ENCODE data around the gene C15orf39.
"Not testable (repeated sequence)": the region's sequence is repeated elsewhere in the genome, so short reads cannot be mapped to it uniquely, and the experiment has no call there.

C15orf39 gene

DNA sequence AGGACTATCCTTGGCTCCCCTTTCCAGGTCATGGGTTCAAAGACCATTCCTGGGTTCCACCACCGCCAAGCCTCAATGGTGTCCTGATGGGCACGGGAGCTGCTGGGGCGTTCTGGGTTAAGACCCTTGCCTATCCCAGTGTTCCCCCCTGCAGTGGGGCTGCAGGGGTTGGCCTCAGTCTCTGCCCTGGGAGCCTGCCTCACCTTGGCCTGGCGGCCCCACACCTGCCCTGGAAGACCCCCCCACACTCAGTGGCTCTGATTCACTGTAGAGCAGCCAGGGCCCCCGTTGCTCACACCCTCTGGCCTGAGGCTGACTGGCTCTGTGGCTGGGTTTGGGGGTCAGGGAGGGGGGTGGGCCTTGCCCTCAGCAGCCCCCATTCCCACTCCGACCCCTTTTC lies 22.0 kb downstream of the C15orf39 start:
- H3K4me2 ChIP-seq = no peak overlapping the region
- no peak overlapping the region for H2AFZ ChIP-seq (ENCODE audit: low read depth)
- no peaks in the 10 kb centered on the region for H4K20me1 ChIP-seq (ENCODE audit: insufficient read depth)
- no peak overlapping the region for H3K27ac ChIP-seq
- TF ChIP-seq, protein P1, sequence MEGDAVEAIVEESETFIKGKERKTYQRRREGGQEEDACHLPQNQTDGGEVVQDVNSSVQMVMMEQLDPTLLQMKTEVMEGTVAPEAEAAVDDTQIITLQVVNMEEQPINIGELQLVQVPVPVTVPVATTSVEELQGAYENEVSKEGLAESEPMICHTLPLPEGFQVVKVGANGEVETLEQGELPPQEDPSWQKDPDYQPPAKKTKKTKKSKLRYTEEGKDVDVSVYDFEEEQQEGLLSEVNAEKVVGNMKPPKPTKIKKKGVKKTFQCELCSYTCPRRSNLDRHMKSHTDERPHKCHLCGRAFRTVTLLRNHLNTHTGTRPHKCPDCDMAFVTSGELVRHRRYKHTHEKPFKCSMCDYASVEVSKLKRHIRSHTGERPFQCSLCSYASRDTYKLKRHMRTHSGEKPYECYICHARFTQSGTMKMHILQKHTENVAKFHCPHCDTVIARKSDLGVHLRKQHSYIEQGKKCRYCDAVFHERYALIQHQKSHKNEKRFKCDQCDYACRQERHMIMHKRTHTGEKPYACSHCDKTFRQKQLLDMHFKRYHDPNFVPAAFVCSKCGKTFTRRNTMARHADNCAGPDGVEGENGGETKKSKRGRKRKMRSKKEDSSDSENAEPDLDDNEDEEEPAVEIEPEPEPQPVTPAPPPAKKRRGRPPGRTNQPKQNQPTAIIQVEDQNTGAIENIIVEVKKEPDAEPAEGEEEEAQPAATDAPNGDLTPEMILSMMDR (conservative IDR thresholded peaks at IDR 0.05; ENCODE audit: low read depth, low read length) = no peak
- peaks cover 14% of the 10 kb centered on the region; the same call in 1 of the 2 replicates for H3K27me3 ChIP-seq (ENCODE audit: insufficient read depth, low read depth)
- H3K79me2 ChIP-seq (ENCODE audit: insufficient read depth, low read depth) = no peaks in the 10 kb centered on the region
- H3K4me1 ChIP-seq (ENCODE audit: low read depth, poor library complexity, severe bottlenecking) = no peaks in the 10 kb centered on the region
- H3K36me3 ChIP-seq (ENCODE audit: insufficient read depth) = no peaks in the 10 kb centered on the region
- H3K4me3 ChIP-seq (IDR thresholded peaks at IDR 0.05; ENCODE audit: insufficient read depth, low read depth, low read length) = no peak overlapping the region
- H3K9ac ChIP-seq = no peak overlapping the region

DNA sequence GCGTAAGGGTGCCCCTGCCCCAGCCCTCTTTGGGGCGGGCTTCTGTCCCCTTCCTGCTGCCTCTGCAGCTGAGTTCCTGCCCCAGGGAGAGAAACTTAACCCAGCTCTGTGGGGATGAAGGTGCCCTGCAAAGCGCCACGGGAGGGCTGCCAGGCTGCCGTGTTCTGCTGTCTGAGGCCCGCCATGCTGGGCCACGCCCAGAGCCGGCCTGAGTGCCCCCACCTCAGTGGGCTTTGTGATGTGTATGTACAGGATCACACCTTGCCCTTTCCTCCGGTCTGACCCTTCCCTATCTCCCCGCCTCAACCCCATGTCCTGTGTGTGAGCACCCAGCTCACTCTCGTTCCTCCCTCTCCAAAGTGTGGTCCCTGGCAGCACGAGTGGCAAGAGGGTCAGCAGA lies 22.6 kb downstream of the C15orf39 start:
- Histone ChIP-seq H3K4me3 (IDR thresholded peaks at IDR 0.05; ENCODE audit: insufficient read depth, low read depth, low read length) (no peak overlapping the region), H2AFZ (ENCODE audit: low read depth) (no peak overlapping the region), H4K20me1 (ENCODE audit: insufficient read depth) (no peaks in the 10 kb centered on the region), H3K4me1 (ENCODE audit: low read depth, poor library complexity, severe bottlenecking) (no peaks in the 10 kb centered on the region), H3K27ac (no peak overlapping the region), H3K36me3 (ENCODE audit: insufficient read depth) (no peaks in the 10 kb centered on the region), H3K27me3 (ENCODE audit: insufficient read depth, low read depth) (peaks cover 14% of the 10 kb centered on the region; the same call in 1 of the 2 replicates), H3K4me2 (no peak overlapping the region), H3K79me2 (ENCODE audit: insufficient read depth, low read depth) (no peaks in the 10 kb centered on the region), H3K9ac (no peak overlapping the region)
- TF ChIP-seq, protein P1 (conservative IDR thresholded peaks at IDR 0.05; ENCODE audit: low read depth, low read length) = no peak

DNA sequence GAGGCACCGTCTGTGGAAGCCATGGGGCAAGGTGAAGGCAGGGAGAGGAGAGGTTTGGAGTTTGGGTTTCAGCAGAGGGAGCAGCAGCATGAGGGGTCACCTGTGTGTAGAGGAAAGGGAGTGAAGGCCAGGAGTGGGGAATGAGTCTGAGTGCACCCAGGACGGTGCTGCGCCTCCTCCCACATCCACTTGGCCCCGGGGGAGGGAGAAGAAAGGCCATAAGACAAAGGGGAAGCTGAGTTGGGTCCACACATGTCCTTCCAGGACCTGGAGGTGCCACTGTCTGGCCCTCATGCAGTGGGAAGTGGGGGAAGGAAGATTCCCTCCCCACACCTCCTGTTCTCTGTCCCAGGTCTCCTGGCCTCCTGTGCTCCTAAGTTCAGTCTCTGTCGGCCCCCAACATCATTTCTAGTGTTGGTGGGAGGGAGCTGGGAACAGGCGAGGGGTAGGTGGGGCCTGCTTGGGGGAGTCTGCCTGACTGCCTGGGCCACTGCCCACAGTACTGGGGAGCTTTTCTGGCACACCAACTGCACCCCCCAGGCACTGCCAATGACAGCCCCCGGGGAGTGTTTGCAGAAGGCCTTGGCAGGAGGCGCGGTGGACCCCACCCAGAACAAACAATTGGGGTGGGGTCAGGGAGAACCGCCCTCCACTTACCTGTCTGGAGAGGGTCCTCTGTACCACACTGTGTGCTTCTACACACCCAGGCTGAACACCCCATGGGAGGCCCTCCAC lies 23.6 kb downstream of the C15orf39 start:
- H3K36me3 ChIP-seq (ENCODE audit: insufficient read depth); H4K20me1 ChIP-seq (ENCODE audit: insufficient read depth); H3K79me2 ChIP-seq (ENCODE audit: insufficient read depth, low read depth); H3K27ac ChIP-seq; H3K9ac ChIP-seq; H3K4me3 ChIP-seq (IDR thresholded peaks at IDR 0.05; ENCODE audit: insufficient read depth, low read depth, low read length); H3K4me2 ChIP-seq; H3K4me1 ChIP-seq (ENCODE audit: low read depth, poor library complexity, severe bottlenecking); H2AFZ ChIP-seq (ENCODE audit: low read depth): not testable (repeated sequence)
- peaks cover 19% of the 10 kb centered on the region; the same call in 1 of the 2 replicates for H3K27me3 ChIP-seq (ENCODE audit: insufficient read depth, low read depth)

DNA sequence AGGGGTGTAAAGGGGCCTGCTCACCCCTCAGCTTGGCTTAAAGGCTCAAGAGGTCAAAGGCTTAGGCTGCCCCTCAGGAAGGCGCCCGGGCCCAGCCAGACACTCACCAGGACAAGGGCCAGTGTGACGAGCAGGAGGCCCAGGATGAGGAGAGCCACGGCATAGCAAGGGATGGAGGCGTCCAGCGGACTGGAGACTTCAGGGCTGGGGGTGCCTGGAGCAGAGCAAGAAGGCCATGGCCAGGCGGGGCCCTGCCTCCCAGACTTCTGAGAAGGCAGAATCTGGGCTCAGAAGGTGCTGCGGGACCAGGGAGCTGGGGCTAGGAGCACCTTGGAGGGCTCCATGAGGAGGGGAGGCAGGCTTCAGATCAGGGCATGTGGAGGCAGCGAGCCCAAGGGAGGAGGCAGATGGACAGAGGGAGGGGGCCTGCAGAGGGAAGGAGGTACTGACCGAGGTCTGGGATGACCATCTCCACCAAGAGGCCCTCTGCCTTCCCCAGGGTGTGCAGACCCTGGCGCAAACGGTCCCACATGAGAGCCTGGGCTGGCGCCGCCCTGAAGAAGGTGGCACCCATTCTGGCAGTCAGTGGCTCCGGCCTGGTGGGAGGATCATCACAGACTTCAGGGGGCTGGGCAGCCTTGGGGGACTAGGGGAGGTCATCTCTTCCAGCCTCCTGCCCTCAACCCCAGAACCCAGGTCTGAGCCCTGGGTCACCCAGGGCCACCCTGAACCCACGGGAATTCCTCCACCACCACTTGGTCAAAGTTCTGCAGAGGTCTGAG lies 24.5 kb downstream of the C15orf39 start:
- H3K4me2 ChIP-seq = no peak overlapping the region
- H3K9ac ChIP-seq = no peak overlapping the region
- TF ChIP-seq, protein P1 (conservative IDR thresholded peaks at IDR 0.05; ENCODE audit: low read depth, low read length) = no peak
- peaks cover 19% of the 10 kb centered on the region; the same call in 1 of the 2 replicates for H3K27me3 ChIP-seq (ENCODE audit: insufficient read depth, low read depth)
- no peaks in the 10 kb centered on the region for H3K4me1 ChIP-seq (ENCODE audit: low read depth, poor library complexity, severe bottlenecking)
- no peak overlapping the region for H2AFZ ChIP-seq (ENCODE audit: low read depth)
- H3K79me2 ChIP-seq (ENCODE audit: insufficient read depth, low read depth) = no peaks in the 10 kb centered on the region
- no peak overlapping the region for H3K27ac ChIP-seq
- H3K36me3 ChIP-seq (ENCODE audit: insufficient read depth) = no peaks in the 10 kb centered on the region
- no peaks in the 10 kb centered on the region for H4K20me1 ChIP-seq (ENCODE audit: insufficient read depth)
- H3K4me3 ChIP-seq (IDR thresholded peaks at IDR 0.05; ENCODE audit: insufficient read depth, low read depth, low read length) = no peak overlapping the region

DNA sequence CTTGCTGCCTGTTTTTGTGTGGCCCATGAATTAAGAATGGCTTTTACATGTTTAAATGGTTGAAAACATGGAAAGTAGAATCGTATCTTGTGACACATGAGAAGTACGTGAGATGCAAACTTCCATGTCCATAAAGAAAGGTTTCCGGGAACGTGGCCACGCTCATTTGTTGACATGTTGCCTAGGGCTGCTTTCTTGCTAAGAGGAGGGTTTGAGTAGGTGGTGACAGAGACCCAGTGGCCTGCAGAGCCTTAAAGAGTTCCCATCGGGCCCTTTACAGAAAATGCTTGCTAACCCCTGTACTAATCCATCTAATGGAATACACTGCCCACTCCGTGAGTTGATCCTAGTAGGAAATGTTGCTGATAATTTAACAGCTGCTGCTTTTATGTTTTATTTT lies 25.4 kb downstream of the C15orf39 start:
- not testable (repeated sequence) for H3K79me2 ChIP-seq (ENCODE audit: insufficient read depth, low read depth); H4K20me1 ChIP-seq (ENCODE audit: insufficient read depth); H3K4me2 ChIP-seq; H3K9ac ChIP-seq; H3K4me1 ChIP-seq (ENCODE audit: low read depth, poor library complexity, severe bottlenecking); H3K27ac ChIP-seq; H2AFZ ChIP-seq (ENCODE audit: low read depth); H3K4me3 ChIP-seq (IDR thresholded peaks at IDR 0.05; ENCODE audit: insufficient read depth, low read depth, low read length); H3K36me3 ChIP-seq (ENCODE audit: insufficient read depth)
- peaks cover 19% of the 10 kb centered on the region; the same call in 1 of the 2 replicates for H3K27me3 ChIP-seq (ENCODE audit: insufficient read depth, low read depth)

All from KMS-11 (cell line).